GM10248 (cell line): ENCODE results near the gene TNIP1.
A peak's percentile ranks its signal among the peaks of the same experiment; 100 is the strongest.

ENCODE experiments used
- CTCF ChIA-PET: fragments of 300-600 bp; sonication (Branson Sonifier 250); formaldehyde crosslinking; extraction: SDS; loops from one replicate; lab custom pipeline; 2021; ENCODE audit warnings: antibody characterized with exemption; lab: Yijun Ruan, JAX
- POLR2A ChIA-PET: fragments of 350-650 bp; sonication (Branson Sonifier 250); formaldehyde crosslinking; extraction: SDS; loops from one replicate; lab custom pipeline; 2020; ENCODE audit warnings: antibody characterized with exemption; lab: Yijun Ruan, JAX
- DNase-seq: peaks from one replicate; pipeline ENCODE4 v3.0.0; 2012; ENCODE audit errors: extremely low spot score
- CTCF ChIP-seq: IDR thresholded peaks from 2 replicates; pipeline ENCODE4 v1.5.1; 2012; ENCODE audit warnings: mild to moderate bottlenecking, low read depth; ENCODE audit errors: extremely low read depth, missing control alignments, control extremely low read depth

Gene TNIP1

GRCh38 chr5:151062405-151063141 is 18.3 kb downstream of the TNIP1 start:
- DNase-seq: no peak
- ChIA-PET CTCF (interaction anchor here (1.4 to 6.7 kb wide), 8 partner anchors 10 to 102 kb away, joined by 3 to 67 read pairs (median 4); no protein-coding TSS in a partner anchor), POLR2A (interaction anchor here (1.2 kb wide), 1 partner anchor 95 kb away, joined by 3 read pairs; the partner anchor contains the start of gene ANXA6)
- TF ChIP-seq CTCF: no peak

- TF ChIP-seq CTCF: no peak
- POLR2A ChIA-PET: interaction anchor here (1.1 to 1.2 kb wide), 2 partner anchors 8 to 192 kb away, joined by 4 to 8 read pairs; partner anchors contain the start of gene GM2A
- CTCF ChIA-PET: interaction anchor here (0.9 to 6.7 kb wide), 7 partner anchors 8 to 105 kb away, joined by 3 to 67 read pairs (median 7); no protein-coding TSS in a partner anchor
- no peak for DNase-seq
Measured at GRCh38 chr5:151060742-151061141, 20.1 kb downstream of the TNIP1 start.

- no peak for DNase-seq
- CTCF ChIA-PET: interaction anchor here (0.8 to 6.7 kb wide), 7 partner anchors 9 to 106 kb away, joined by 3 to 67 read pairs (median 8); no protein-coding TSS in a partner anchor
- peak; percentile 2 for TF ChIP-seq CTCF
- POLR2A ChIA-PET: interaction anchor here (0.6 to 1.2 kb wide), 3 partner anchors 10 to 591 kb away, joined by 3 to 4 read pairs (median 3); no protein-coding TSS in a partner anchor
Measured at GRCh38 chr5:151058891-151059489, 21.8 kb downstream of the TNIP1 start.

- CTCF ChIA-PET: interaction anchor here (0.9 to 6.7 kb wide), 8 partner anchors 8 to 109 kb away, joined by 3 to 67 read pairs (median 6); no protein-coding TSS in a partner anchor
- DNase-seq: no peak
- no peak for TF ChIP-seq CTCF
- POLR2A ChIA-PET: interaction anchor here (0.6 to 1.2 kb wide), 2 partner anchors 10 to 61 kb away, joined by 3 read pairs; no protein-coding TSS in a partner anchor
Measured at GRCh38 chr5:151058301-151058700, 22.5 kb downstream of the TNIP1 start.

GRCh38 chr5:151056379-151057325 is 24.2 kb downstream of the TNIP1 start:
- POLR2A ChIA-PET: interaction anchor here (0.6 kb wide), 1 partner anchor 72 kb away, joined by 3 read pairs; no protein-coding TSS in a partner anchor
- no peak for TF ChIP-seq CTCF
- no peak for DNase-seq
- CTCF ChIA-PET: no interaction called here
